Progenitor cell of endocrine pancreas (in vitro differentiated cells): ENCODE measurements around the gene CDH23. TPM values are rescaled to one million over a fixed set of nuclear protein-coding genes. Genes with fewer than 3 reads are reported as not detected.

Experiments
- DNase-seq: peaks from one replicate; pipeline ENCODE4 v3.0.0; 2021; ENCODE audit warnings: low spot score; ENCODE audit not compliant: unreplicated experiment
- H3K27ac Mint-ChIP-seq: 2 replicates; pipeline ENCODE4 v1.8.0; 2021; ENCODE audit warnings: mild to moderate bottlenecking, moderate library complexity, mixed read lengths
- H3K27me3 Mint-ChIP-seq: 2 replicates; pipeline ENCODE4 v1.8.0; 2021; ENCODE audit warnings: mixed read lengths
- H3K36me3 Mint-ChIP-seq: 2 replicates; pipeline ENCODE4 v1.8.0; 2022; ENCODE audit warnings: mixed read lengths; ENCODE audit not compliant: insufficient read depth
- H3K4me1 Mint-ChIP-seq: 2 replicates; pipeline ENCODE4 v1.8.0; 2021; ENCODE audit warnings: low read depth, mixed read lengths
- H3K4me3 Mint-ChIP-seq: 2 replicates; pipeline ENCODE4 v1.8.0; 2021; ENCODE audit warnings: low read depth, mild to moderate bottlenecking, moderate library complexity, mixed read lengths
- H3K9me3 Mint-ChIP-seq: 2 replicates; pipeline ENCODE4 v1.8.0; 2021; ENCODE audit warnings: low read depth, mixed read lengths
- total RNA-seq: library from RNA; stranded (reverse); gene quantifications from 2 replicates; pipeline ENCODE4 v1.2.1, GENCODE V29; 2021
- TF ChIP-seq, protein P1 (sequence below): fragments of 200-600 bp; sonication (generic); IDR thresholded peaks from one replicate; pipeline ENCODE4 v1.5.0; 2021; ENCODE audit warnings: antibody characterized with exemption, mild to moderate bottlenecking; ENCODE audit not compliant: unreplicated experiment

Gene CDH23
- total RNA-seq, 1 donor from 2014 or later: 0.43 TPM

DNA sequence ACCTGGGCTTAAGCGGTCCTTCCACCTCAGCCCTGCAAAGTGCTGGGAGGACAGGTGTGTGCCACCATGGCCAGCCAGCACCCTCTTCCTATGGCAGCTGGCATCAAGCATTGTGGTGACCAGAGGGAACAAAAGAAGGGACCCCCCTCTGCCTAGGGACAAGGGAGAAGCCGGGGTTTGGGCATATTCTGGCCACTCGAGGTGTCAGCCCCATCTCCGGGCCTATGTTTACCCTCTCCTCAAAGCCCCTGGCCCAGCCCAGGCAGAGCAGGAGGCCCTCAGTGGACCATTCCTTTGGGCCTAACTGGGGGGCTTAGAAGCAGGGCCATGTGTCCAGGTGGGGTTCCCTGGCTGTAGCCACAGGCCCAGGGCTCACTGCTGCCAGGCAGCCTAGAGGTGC is 352.7 kb downstream of the CDH23 start:
- Mint-ChIP-seq H3K27me3 (no peaks in the 10 kb centered on the region), H3K36me3 (no peaks in the 10 kb centered on the region), H3K27ac (no peak overlapping the region), H3K9me3 (no peaks in the 10 kb centered on the region), H3K4me1 (peaks cover 35% of the 10 kb centered on the region), H3K4me3 (no peak overlapping the region)
- DNase-seq: no peak
- TF ChIP-seq, protein P1, sequence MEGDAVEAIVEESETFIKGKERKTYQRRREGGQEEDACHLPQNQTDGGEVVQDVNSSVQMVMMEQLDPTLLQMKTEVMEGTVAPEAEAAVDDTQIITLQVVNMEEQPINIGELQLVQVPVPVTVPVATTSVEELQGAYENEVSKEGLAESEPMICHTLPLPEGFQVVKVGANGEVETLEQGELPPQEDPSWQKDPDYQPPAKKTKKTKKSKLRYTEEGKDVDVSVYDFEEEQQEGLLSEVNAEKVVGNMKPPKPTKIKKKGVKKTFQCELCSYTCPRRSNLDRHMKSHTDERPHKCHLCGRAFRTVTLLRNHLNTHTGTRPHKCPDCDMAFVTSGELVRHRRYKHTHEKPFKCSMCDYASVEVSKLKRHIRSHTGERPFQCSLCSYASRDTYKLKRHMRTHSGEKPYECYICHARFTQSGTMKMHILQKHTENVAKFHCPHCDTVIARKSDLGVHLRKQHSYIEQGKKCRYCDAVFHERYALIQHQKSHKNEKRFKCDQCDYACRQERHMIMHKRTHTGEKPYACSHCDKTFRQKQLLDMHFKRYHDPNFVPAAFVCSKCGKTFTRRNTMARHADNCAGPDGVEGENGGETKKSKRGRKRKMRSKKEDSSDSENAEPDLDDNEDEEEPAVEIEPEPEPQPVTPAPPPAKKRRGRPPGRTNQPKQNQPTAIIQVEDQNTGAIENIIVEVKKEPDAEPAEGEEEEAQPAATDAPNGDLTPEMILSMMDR: no peak

DNA sequence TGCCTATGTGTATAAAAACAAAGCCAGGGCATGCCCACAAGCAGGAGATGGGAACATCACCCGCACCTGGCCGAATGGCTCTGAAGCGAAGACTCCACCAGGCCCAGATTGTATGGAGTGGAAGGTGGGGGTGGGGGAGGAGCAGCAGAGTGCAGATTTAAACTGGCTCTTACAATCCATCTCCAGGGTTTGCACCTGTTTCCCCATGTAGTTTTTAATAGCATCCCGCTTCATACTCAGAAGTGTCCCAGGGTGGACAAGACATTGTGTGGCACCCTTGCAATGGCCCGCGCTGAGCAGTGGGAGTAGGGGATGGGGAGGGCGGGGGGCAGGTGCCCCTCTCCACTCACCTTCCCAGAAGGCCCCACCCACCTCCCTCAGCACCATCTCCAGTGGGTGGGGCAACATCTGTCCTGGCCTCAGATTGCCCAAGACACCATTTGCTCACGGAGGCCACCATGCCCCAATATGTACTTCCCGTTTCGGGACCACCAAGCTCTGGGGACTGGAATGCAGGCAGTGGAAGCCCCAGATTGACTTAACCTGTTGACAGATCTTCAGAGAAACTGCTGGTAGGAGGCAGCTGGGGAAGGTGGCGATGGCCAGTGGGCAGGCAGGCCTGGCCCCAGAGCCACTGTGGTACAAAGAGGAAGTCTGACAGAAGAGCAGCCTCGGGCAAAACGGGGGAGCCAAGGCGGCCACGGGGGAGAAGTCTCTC is 353.6 kb downstream of the CDH23 start:
- TF ChIP-seq, protein P1: no peak
- peaks cover 35% of the 10 kb centered on the region for H3K4me1 Mint-ChIP-seq
- no peaks in the 10 kb centered on the region for H3K9me3 Mint-ChIP-seq
- H3K36me3 Mint-ChIP-seq: no peaks in the 10 kb centered on the region
- H3K4me3 Mint-ChIP-seq: no peak overlapping the region
- H3K27ac Mint-ChIP-seq: no peak overlapping the region
- no peak for DNase-seq
- H3K27me3 Mint-ChIP-seq: no peaks in the 10 kb centered on the region

DNA sequence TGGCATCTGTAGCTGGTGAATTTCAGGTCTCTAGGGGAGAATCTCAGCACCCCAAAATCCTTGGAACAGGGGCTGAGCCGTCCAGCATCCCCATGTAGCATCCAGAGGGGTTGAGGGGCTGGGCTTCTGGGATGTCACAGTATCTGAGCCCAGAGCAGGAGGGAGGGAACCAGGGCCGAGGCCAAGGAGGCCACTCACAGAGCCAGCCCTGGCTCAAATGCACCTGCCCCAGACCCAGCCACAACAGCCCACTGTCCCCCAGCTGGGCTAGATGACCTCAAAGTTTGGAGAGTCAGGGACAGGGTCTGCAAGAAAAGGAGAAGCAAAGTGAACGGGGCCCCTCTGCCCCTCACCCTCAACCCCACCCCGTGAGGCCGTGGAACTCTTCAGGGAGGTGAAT is 354.3 kb downstream of the CDH23 start:
- Mint-ChIP-seq H3K9me3 (no peaks in the 10 kb centered on the region), H3K4me1 (peaks cover 33% of the 10 kb centered on the region), H3K27ac (no peak overlapping the region), H3K4me3 (no peak overlapping the region), H3K27me3 (peaks cover under 1% of the 10 kb centered on the region), H3K36me3 (no peaks in the 10 kb centered on the region)
- no peak for DNase-seq
- TF ChIP-seq, protein P1: no peak

DNA sequence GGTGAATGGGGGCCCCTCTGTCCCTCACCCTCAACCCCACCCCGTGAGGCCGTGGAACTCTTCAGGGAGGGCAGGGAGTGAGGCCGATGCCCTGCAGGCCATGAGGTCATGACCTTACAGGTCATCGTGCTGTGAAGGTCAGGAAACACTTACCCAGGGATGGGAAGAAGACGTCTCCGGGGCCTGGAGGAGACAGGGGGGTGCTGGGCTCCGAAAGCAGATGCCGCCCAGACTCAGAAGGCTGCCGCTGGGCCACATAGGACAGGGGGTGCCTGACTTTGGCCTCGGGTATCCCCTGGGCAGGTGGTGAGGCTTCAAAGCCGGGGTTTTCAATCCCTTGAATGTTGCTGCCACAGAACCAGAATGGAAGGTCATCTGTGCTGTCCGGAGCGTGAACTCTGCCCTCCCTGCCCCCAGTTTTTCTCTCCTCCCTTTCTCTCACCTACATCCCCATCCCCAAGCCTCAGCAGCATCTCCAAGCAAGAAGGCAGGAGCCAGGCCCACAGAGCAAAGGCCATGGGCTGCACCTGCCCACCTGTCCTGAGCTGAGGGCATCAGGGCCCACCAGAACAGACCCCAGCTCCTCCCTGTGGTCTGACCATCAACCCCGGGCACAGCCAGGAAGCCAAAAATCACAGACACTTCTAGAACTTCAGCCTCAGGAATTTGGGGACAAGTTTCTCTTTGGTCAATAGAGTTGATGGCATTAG is 354.9 kb downstream of the CDH23 start:
- no peak for DNase-seq
- Mint-ChIP-seq H3K9me3 (no peaks in the 10 kb centered on the region), H3K27me3 (peaks cover 7% of the 10 kb centered on the region), H3K4me1 (peaks cover 28% of the 10 kb centered on the region), H3K27ac (no peak overlapping the region), H3K36me3 (no peaks in the 10 kb centered on the region), H3K4me3 (no peak overlapping the region)
- TF ChIP-seq, protein P1: no peak

DNA sequence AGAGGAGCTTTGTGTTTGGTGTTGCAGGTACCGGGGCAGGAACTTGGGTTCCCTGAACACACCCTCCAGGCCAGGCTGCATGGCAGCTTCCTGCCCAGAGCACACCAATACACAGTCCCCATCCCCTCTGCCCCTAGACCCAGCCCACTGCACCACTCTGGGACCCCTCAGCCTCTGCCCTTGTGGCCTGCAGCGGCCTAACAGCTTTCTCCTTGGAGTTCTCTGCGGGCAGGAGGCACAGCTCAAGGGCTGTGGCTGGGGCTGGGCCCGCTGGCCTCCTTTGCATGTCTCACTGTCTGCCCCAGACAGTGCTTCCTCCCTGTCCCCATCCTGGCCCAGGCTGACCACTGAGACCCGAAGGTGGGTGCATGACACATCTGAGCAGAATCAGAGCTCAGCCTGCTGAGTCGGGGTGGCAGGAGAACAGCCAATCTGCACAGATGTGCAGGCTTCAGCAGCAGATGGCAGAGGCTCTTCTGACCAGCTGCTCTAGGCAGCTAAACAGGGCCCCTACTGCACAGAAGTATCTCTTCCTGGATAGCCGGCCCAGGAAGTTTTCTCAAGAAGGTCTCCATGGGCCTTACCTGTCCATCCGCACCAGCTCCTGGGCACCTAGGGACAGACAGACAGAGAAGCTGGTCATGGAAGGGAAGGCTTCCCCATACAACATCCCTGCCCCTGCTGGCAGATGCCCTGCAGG is 355.8 kb downstream of the CDH23 start:
- Mint-ChIP-seq H3K27ac (no peak overlapping the region), H3K9me3 (no peaks in the 10 kb centered on the region), H3K36me3 (no peaks in the 10 kb centered on the region), H3K4me3 (no peak overlapping the region), H3K27me3 (peaks cover 7% of the 10 kb centered on the region), H3K4me1 (peaks cover 20% of the 10 kb centered on the region)
- no peak for DNase-seq
- TF ChIP-seq, protein P1: no peak
